ENCODE measurements around the gene POP4. TPM values are rescaled to one million over a fixed set of nuclear protein-coding genes. Genes with fewer than 3 reads are reported as not detected.

POP4 gene
- total and polyA plus RNA-seq, 2 donors (not counting 3 experiments of a cell fraction or from before 2014, with no cell fraction given), result 56.2 to 64.4 TPM

DNA sequence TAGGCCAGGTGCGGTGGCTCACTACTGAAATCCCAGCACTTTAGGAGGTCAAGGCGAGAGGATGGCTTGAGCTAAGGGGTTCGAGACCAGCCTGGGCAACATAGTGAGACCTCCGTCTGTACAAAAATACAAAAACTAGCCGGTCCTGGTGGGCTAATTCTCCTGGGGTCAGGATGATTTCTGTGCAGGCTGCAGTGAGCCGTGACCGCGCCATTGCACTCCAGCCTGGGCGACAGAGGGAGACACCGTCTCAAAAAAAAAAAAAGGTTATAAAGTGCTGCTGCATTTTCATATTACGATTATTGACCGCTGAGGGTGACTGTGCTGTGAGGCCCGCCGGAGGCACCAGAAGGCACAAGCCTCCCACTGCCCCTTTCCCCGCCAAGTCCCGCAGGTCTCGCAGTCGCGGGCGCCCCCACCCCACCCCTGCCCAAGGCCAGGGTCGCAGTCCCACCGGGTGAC is 58.7 kb downstream of the POP4 start:
- TF ChIP-seq JUN (IDR thresholded peaks at IDR 0.05; ENCODE audit: borderline replicate concordance, insufficient read depth, insufficient read length, low read depth) (no peak), FOS (IDR thresholded peaks at IDR 0.05; ENCODE audit: borderline replicate concordance, insufficient read depth, low read length) (no peak), POLR2A (IDR thresholded peaks at IDR 0.05; ENCODE audit: low read depth, low read length) (no peak), POLR2AphosphoS5 (IDR thresholded peaks at IDR 0.05; ENCODE audit: insufficient read depth, low read depth, low read length) (no peak), GATA2 (IDR thresholded peaks at IDR 0.05; ENCODE audit: insufficient read depth, insufficient read length, low read depth, low read length) (no peak), MYC (IDR thresholded peaks at IDR 0.05; ENCODE audit: low read depth, low read length) (no peak), EZH2 (IDR thresholded peaks at IDR 0.05; ENCODE audit: borderline replicate concordance, low read depth, low read length, severe bottlenecking) (no peak)
- TF ChIP-seq, protein P1, sequence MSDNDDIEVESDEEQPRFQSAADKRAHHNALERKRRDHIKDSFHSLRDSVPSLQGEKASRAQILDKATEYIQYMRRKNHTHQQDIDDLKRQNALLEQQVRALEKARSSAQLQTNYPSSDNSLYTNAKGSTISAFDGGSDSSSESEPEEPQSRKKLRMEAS (IDR thresholded peaks at IDR 0.05; ENCODE audit: insufficient read depth, insufficient read length), result no peak
- TF ChIP-seq, protein P2, sequence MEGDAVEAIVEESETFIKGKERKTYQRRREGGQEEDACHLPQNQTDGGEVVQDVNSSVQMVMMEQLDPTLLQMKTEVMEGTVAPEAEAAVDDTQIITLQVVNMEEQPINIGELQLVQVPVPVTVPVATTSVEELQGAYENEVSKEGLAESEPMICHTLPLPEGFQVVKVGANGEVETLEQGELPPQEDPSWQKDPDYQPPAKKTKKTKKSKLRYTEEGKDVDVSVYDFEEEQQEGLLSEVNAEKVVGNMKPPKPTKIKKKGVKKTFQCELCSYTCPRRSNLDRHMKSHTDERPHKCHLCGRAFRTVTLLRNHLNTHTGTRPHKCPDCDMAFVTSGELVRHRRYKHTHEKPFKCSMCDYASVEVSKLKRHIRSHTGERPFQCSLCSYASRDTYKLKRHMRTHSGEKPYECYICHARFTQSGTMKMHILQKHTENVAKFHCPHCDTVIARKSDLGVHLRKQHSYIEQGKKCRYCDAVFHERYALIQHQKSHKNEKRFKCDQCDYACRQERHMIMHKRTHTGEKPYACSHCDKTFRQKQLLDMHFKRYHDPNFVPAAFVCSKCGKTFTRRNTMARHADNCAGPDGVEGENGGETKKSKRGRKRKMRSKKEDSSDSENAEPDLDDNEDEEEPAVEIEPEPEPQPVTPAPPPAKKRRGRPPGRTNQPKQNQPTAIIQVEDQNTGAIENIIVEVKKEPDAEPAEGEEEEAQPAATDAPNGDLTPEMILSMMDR (IDR thresholded peaks at IDR 0.05; ENCODE audit: extremely low read depth in 1 of 2, insufficient read depth in 1 of 2, low read depth in 1 of 2, low read length in 2 of 2), result no peak
- H3K36me3 ChIP-seq (ENCODE audit: control insufficient read depth in 2 of 2, extremely low read depth in 1 of 2, insufficient read depth in 2 of 2, low read length in 2 of 2), result no peaks in the 10 kb centered on the region
- FAIRE-seq (no peak), DNase-seq (ENCODE audit: low read depth, low spot score) (no peak)
- dilution Hi-C loops (cut with MboI; ENCODE audit: extremely low pct_ligation_motif_present, low sequenced_read_pairs) (no loop called here), intact Hi-C loops (cut with micrococcal nuclease) (no loop called here)
- peaks cover 29% of the 10 kb centered on the region for H3K4me1 ChIP-seq (ENCODE audit: control insufficient read depth, extremely low read depth, insufficient read depth, low read length)
- CTCF ChIA-PET, result interaction anchor here (0.8 to 5.1 kb wide), 6 partner anchors 17 to 59 kb away, joined by 3 to 66 read pairs (median 4); partner anchors contain the start of gene POP4
- no peak overlapping the region for H3K9ac ChIP-seq (replicated peaks; ENCODE audit: extremely low read depth, insufficient read depth, low read length)
- H2AFZ ChIP-seq (ENCODE audit: low read depth, low read length), result peak overlapping the region; percentile 71
- no peaks in the 10 kb centered on the region for H3K9me1 ChIP-seq (replicated peaks; ENCODE audit: control insufficient read depth, extremely low read depth, insufficient read depth, low read length)
- no peaks in the 10 kb centered on the region for H3K9me3 ChIP-seq (replicated peaks; ENCODE audit: control insufficient read depth, insufficient read depth, low read length)
- peak overlapping the region in 2 of 3 experiments; percentile 55 to 64 for H3K4me3 ChIP-seq (replicated peaks in 1 of 3; ENCODE audit: insufficient read depth in 1 of 3, low read depth in 1 of 3, low read length in 3 of 3)
- H4K20me1 ChIP-seq (replicated peaks; ENCODE audit: control insufficient read depth, extremely low read depth, insufficient read depth, low read length), result no peaks in the 10 kb centered on the region
- peak overlapping the region; percentile 75 for H3K4me2 ChIP-seq (ENCODE audit: insufficient read depth, low read length)
- H3K27ac ChIP-seq (ENCODE audit: insufficient read depth, low read depth, low read length), result no peak overlapping the region
- POLR2A ChIA-PET, result interaction anchor here (0.9 kb wide), 1 partner anchor 58 kb away, joined by 4 read pairs; the partner anchor contains the start of gene POP4
- H3K79me2 ChIP-seq (ENCODE audit: control insufficient read depth, insufficient read depth, low read length), result no peaks in the 10 kb centered on the region
- H3K27me3 ChIP-seq (ENCODE audit: control insufficient read depth in 2 of 2, insufficient read depth in 2 of 2, low read length in 2 of 2), result no peaks in the 10 kb centered on the region
- no TSS peak for BruUV-seq (replicated peaks)
